OCI-LY7 (cell line): ENCODE measurements around the gene WDFY4. TPM values are rescaled to one million over a fixed set of nuclear protein-coding genes. Genes with fewer than 3 reads are reported as not detected.

Experiments
- BruUV-seq: library from RNA; stranded (reverse); fragments of 400-500 nt; replicated peaks from 2 replicates; lab custom pipeline; 2021; lab: Mats Ljungman, UMichigan
- CTCF ChIA-PET: fragments of 300-600 bp; sonication (Branson Sonifier 250); formaldehyde crosslinking; loops from one replicate; lab custom pipeline; 2022; ENCODE audit warnings: antibody characterized with exemption; ENCODE audit not compliant: unreplicated experiment; lab: Charles Lee
- POLR2A ChIA-PET: fragments of 300-600 bp; sonication (Branson Sonifier 250); formaldehyde crosslinking; loops from one replicate; lab custom pipeline; 2022; ENCODE audit warnings: antibody characterized with exemption; lab: Charles Lee
- DNase-seq: peaks from one replicate; pipeline ENCODE4 v3.0.0-alpha.2; 2015; ENCODE audit warnings: low spot score
- H2AFZ ChIP-seq: fragments of 200-600 bp; sonication (generic), shearing (Covaris generic); 2 replicates; pipeline ENCODE4 v1.6.1; 2014; ENCODE audit warnings: mild to moderate bottlenecking, antibody characterized with exemption, low read length, moderate library complexity
- H3K27ac ChIP-seq: fragments of 200-600 bp; sonication (generic); 2 replicates; pipeline ENCODE4 v1.5.1; 2014; ENCODE audit warnings: mixed run types, low read depth, mild to moderate bottlenecking, moderate library complexity, low read length, inconsistent platforms; ENCODE audit not compliant: poor library complexity, severe bottlenecking
- H3K36me3 ChIP-seq: fragments of 200-600 bp; sonication (generic); 2 replicates; pipeline ENCODE4 v1.6.1; 2014; ENCODE audit warnings: mild to moderate bottlenecking, antibody characterized with exemption, low read length, moderate library complexity, mixed read lengths; ENCODE audit not compliant: insufficient read depth
- H3K4me1 ChIP-seq: fragments of 200-600 bp; sonication (generic); 2 replicates; pipeline ENCODE4 v1.5.1; 2014; ENCODE audit warnings: mild to moderate bottlenecking, low read length; ENCODE audit not compliant: insufficient read depth, poor library complexity, severe bottlenecking
- H3K4me2 ChIP-seq: fragments of 200-600 bp; sonication (generic); 2 replicates; pipeline ENCODE4 v1.6.1; 2014; ENCODE audit warnings: mild to moderate bottlenecking, low read length
- H3K4me3 ChIP-seq: fragments of 200-600 bp; sonication (generic); 2 replicates; pipeline ENCODE4 v1.5.1; 2014; ENCODE audit warnings: mild to moderate bottlenecking, low read depth, low read length; ENCODE audit not compliant: poor library complexity, severe bottlenecking
- H3K79me2 ChIP-seq: fragments of 200-600 bp; sonication (generic); 2 replicates; pipeline ENCODE4 v1.6.1; 2016; ENCODE audit warnings: low read depth, mild to moderate bottlenecking, low read length, moderate library complexity, mixed read lengths; ENCODE audit not compliant: insufficient read depth
- H3K9me2 ChIP-seq: fragments of 200-600 bp; sonication (generic); 2 replicates; pipeline ENCODE4 v1.6.1; 2016; ENCODE audit warnings: mild to moderate bottlenecking, low read length, mixed read lengths; ENCODE audit not compliant: insufficient read depth
- H3K9me3 ChIP-seq: fragments of 200-600 bp; sonication (generic); 2 replicates; pipeline ENCODE4 v1.6.1; 2014; ENCODE audit warnings: mild to moderate bottlenecking, mixed run types, low read length, mixed read lengths
- H4K20me1 ChIP-seq: fragments of 200-600 bp; sonication (generic); 2 replicates; pipeline ENCODE4 v1.6.1; 2014; ENCODE audit warnings: mild to moderate bottlenecking, antibody characterized with exemption, low read length, moderate library complexity, mixed read lengths; ENCODE audit not compliant: insufficient read depth
- CTCF ChIP-seq: fragments of 200-600 bp; sonication (generic); conservative IDR thresholded peaks from 2 replicates; pipeline ENCODE4 v1.5.1; 2014; ENCODE audit warnings: mild to moderate bottlenecking, antibody characterized with exemption, low read length, moderate library complexity, mixed read lengths
- EZH2phosphoT487 ChIP-seq: fragments of 200-600 bp; sonication (generic); IDR thresholded peaks from 2 replicates; pipeline ENCODE4 v1.6.1; 2018; ENCODE audit warnings: low read depth, borderline replicate concordance, mild to moderate bottlenecking, mixed run types, antibody characterized with exemption, low read length, moderate library complexity, mixed read lengths
- intact Hi-C: fragments of 100-400 bp; cut with micrococcal nuclease; formaldehyde crosslinking; loops from one replicate; pipeline ENCODE4 v1.10.0; 2022; ENCODE audit not compliant: unreplicated experiment
- total RNA-seq, 2 experiments: library from RNA; depleted of rRNA in 1 of 2; stranded (reverse); fragments of >200 nt in 1 of 2; shearing (Covaris generic) in 1 of 2; gene quantifications; 2 replicates each; pipeline ENCODE4 v1.2.3, GENCODE V29; 2014 to 2022

The WDFY4 gene
- total RNA-seq, 2 experiments from 2014 or later, result 51.5 to 85.6 TPM

- no TSS peak for BruUV-seq
- Histone ChIP-seq H3K4me2 (no peak overlapping the region), H3K4me1 (peaks cover 17% of the 10 kb centered on the region), H3K4me3 (no peak overlapping the region), H2AFZ (no peak overlapping the region), H3K36me3 (no peaks in the 10 kb centered on the region), H3K9me2 (no peaks in the 10 kb centered on the region), H3K9me3 (no peaks in the 10 kb centered on the region), H4K20me1 (no peaks in the 10 kb centered on the region), H3K27ac (no peak overlapping the region), H3K79me2 (no peaks in the 10 kb centered on the region)
- POLR2A ChIA-PET, result interaction anchor here (0.6 to 0.7 kb wide), 2 partner anchors 29 to 62 kb away, joined by 3 read pairs; no protein-coding TSS in a partner anchor
- intact Hi-C loops, result loop anchor here (10.0 kb wide), 1 partner anchor 752 kb away; no protein-coding TSS in a partner anchor
- CTCF ChIA-PET, result no interaction called here
- TF ChIP-seq CTCF (no peak), EZH2phosphoT487 (no peak)
- no peak for DNase-seq
Measured at GRCh38 chr10:48652344-48652743, 32.3 kb upstream of the WDFY4 start.

GRCh38 chr10:48653347-48653746 lies 31.3 kb upstream of the WDFY4 start:
- Histone ChIP-seq H4K20me1 (no peaks in the 10 kb centered on the region), H2AFZ (no peak overlapping the region), H3K4me2 (no peak overlapping the region), H3K9me3 (no peaks in the 10 kb centered on the region), H3K4me1 (peaks cover 12% of the 10 kb centered on the region), H3K79me2 (no peaks in the 10 kb centered on the region), H3K36me3 (no peaks in the 10 kb centered on the region), H3K27ac (no peak overlapping the region), H3K9me2 (no peaks in the 10 kb centered on the region), H3K4me3 (no peak overlapping the region)
- CTCF ChIA-PET, result no interaction called here
- no peak for DNase-seq
- TF ChIP-seq CTCF, result no peak
- TF ChIP-seq EZH2phosphoT487, result no peak
- no TSS peak for BruUV-seq
- intact Hi-C loops, result loop anchor here (10.0 kb wide), 1 partner anchor 751 kb away; no protein-coding TSS in a partner anchor
- POLR2A ChIA-PET, result no interaction called here

- Histone ChIP-seq H3K79me2 (no peaks in the 10 kb centered on the region), H3K9me2 (no peaks in the 10 kb centered on the region), H3K36me3 (no peaks in the 10 kb centered on the region), H3K4me2 (no peak overlapping the region), H2AFZ (no peak overlapping the region), H3K4me1 (peaks cover 11% of the 10 kb centered on the region), H3K27ac (no peak overlapping the region), H3K4me3 (no peak overlapping the region), H4K20me1 (no peaks in the 10 kb centered on the region), H3K9me3 (no peaks in the 10 kb centered on the region)
- no TSS peak for BruUV-seq
- DNase-seq, result no peak
- ChIA-PET CTCF (no interaction called here), POLR2A (interaction anchor here (0.6 kb wide), 1 partner anchor 209 kb away, joined by 3 read pairs; no protein-coding TSS in a partner anchor)
- intact Hi-C loops, result loop anchor here (10.0 kb wide), 1 partner anchor 751 kb away; no protein-coding TSS in a partner anchor
- TF ChIP-seq CTCF (no peak), EZH2phosphoT487 (no peak)
Measured at GRCh38 chr10:48653944-48654698, 30.6 kb upstream of the WDFY4 start.
